ENCODE results near the gene PLXNB1. TPM values are rescaled to one million over a fixed set of nuclear protein-coding genes. Genes with fewer than 3 reads are reported as not detected.

The PLXNB1 gene
- total RNA-seq: 10 to 100 TPM; 27.7 to 67.3 (median 32.4) TPM
- polyA plus RNA-seq: 100 to 1,000 TPM in 1 of 2 donors, 10 to 100 TPM in 1; 30.1 to 135 TPM
- long read RNA-seq, donor 1, full-length matches to known transcripts: 1 of 80 reads
- long read RNA-seq, donor 1, partial matches to known transcripts: 64 of 80 reads
- long read RNA-seq, donor 1, other reads (novel, unspliced or antisense): 15 of 80 reads
- long read RNA-seq, donor 2, partial matches to known transcripts: 64 of 89 reads
- long read RNA-seq, donor 2, other reads (novel, unspliced or antisense): 25 of 89 reads
- long read RNA-seq, donor 3, partial matches to known transcripts: 51 of 65 reads
- long read RNA-seq, donor 3, other reads (novel, unspliced or antisense): 14 of 65 reads

- Histone ChIP-seq H3K27me3 (peaks cover 0 to 10% (median 0%) of the 10 kb centered on the region in 7 donors), H3K4me3 (peak within 1 kb of the TSS; percentile 36 to 96 (median 82)), H3K9me3 (no peaks in the 10 kb centered on the region), H3K36me3 (peaks cover 0 to 32% (median 10%) of the 10 kb centered on the region in 9 donors), H3K4me1 (peaks cover 27 to 49% (median 43%) of the 10 kb centered on the region in 9 donors), H3K27ac (peak within 1 kb of the TSS; percentile 82 to 93 (median 90))
- ATAC-seq (peak in 2 of 8 donors; percentile 24 to 25), DNase-seq (peak in 1 of 2 donors; percentile 40)
- intact Hi-C loops (cut with DNase I): loop anchor here in 3 of 10 donors (2.0 to 10.0 kb wide), 3 partner anchors 27 to 235 kb away; no protein-coding TSS in a partner anchor
- TF ChIP-seq, protein P1, sequence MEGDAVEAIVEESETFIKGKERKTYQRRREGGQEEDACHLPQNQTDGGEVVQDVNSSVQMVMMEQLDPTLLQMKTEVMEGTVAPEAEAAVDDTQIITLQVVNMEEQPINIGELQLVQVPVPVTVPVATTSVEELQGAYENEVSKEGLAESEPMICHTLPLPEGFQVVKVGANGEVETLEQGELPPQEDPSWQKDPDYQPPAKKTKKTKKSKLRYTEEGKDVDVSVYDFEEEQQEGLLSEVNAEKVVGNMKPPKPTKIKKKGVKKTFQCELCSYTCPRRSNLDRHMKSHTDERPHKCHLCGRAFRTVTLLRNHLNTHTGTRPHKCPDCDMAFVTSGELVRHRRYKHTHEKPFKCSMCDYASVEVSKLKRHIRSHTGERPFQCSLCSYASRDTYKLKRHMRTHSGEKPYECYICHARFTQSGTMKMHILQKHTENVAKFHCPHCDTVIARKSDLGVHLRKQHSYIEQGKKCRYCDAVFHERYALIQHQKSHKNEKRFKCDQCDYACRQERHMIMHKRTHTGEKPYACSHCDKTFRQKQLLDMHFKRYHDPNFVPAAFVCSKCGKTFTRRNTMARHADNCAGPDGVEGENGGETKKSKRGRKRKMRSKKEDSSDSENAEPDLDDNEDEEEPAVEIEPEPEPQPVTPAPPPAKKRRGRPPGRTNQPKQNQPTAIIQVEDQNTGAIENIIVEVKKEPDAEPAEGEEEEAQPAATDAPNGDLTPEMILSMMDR (IDR thresholded peaks at IDR 0.05): no peak
- 17 to 27% methylated on average over 15 of the region's 15 CpGs for WGBS, 2 donors
These were observed at the start of gene PLXNB1 for GRCh38 chr3:48429960-48430707. Gene PLXNB1 (minus strand): TSS chr3:48430086. CDS start chr3:48424611, 5,475 bp downstream.

DNA sequence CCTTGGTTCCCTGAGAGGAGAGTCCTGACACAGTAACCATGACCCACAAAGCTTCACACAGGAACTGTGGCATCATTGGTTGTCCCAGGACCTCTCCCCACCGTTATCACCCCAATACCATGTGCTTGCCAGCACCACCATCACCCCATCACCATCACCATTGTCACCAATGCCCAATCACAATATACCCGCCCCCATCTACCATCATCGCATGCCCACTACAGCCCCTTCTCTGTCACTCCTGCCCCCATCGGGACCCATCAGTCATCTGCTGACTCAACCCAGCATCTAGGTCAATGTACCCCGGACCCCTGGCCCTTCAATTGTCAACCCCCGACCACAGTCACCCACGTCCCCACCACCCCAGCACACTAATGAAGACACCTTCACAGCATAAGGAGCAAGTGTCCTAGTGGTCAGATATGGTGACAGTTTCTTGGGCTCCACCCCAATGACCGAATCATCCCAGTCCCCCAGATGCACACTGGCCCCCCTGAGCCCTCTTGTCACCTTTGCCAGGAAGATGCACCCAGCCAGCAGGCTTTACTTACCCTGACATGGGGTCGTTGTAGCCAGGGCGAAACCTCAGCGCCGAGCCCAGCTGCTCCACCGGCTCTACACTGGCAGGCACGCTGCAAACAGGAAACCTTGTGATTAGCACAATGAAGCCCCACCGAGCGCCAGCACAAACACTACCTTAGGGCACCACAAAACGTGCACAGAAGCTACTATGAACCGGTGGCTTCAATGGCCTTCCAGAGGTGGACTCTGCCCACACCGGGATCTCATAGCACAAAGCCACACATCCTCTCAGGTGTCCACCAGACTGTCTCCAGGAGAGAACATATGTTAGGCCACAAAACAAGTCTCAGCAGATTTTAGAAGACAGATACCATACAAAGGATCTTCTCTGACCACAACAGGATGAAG, 49.0 kb upstream of the PLXNB1 start:
- Histone ChIP-seq H3K36me3 (peaks cover 0 to 46% (median 0%) of the 10 kb centered on the region in 9 donors), H3K27me3 (no peaks in the 10 kb centered on the region), H3K9me3 (no peaks in the 10 kb centered on the region), H3K4me3 (peak overlapping the region in 1 of 10 donors; percentile 14), H3K4me1 (peaks cover 0 to 26% (median 13%) of the 10 kb centered on the region in 9 donors), H3K27ac (peak overlapping the region in 8 of 10 donors; percentile 50 to 85 (median 76))
- DNase-seq: no peak
- TF ChIP-seq, protein P1 (IDR thresholded peaks at IDR 0.05): no peak
- 77 to 86% methylated on average over 19 of the region's 19 CpGs for WGBS, 2 donors
- intact Hi-C loops (cut with DNase I): no loop called here
- ATAC-seq: peak in 3 of 8 donors; percentile 11 to 30 (median 22)

DNA sequence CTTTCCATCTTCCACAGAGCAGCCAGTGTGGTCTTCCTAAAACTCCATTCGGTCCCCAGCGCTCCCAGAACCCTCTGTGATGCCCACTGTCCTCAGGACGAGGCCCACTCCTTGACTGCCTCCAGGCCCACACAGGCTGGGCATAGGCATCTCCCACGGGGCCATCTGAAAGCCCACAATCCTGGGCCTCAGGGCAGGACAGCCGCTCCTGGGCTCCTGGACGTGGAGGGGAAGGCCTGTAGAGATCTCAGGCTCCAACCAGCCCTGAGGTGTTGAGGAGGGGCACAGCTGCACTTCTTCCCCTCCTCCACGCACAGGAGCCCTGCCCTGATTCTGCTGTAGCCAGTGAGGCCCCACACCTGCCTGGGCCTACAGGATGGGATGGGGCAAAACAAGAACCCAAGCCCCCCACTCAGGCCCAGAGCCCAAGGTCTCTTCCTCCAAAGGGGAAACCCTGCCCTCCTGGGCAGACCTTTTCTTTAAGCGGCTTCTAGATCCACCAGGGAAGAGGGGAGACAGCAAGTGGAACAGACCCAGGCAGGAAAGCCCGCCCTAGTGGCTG, 48.2 kb upstream of the PLXNB1 start:
- Histone ChIP-seq H3K4me1 (peaks cover 2 to 35% (median 22%) of the 10 kb centered on the region in 9 donors), H3K27ac (peak overlapping the region; percentile 22 to 85 (median 73)), H3K9me3 (no peaks in the 10 kb centered on the region), H3K36me3 (peaks cover 0 to 46% (median 0%) of the 10 kb centered on the region in 9 donors), H3K4me3 (peak overlapping the region in 1 of 10 donors; percentile 14), H3K27me3 (no peaks in the 10 kb centered on the region)
- TF ChIP-seq, protein P1 (IDR thresholded peaks at IDR 0.05): no peak
- intact Hi-C loops (cut with DNase I): no loop called here
- peak in 4 of 8 donors; percentile 2 to 5 (median 4) for ATAC-seq
- WGBS, 2 donors: 71 to 74% methylated on average over 9 of the region's 9 CpGs
- DNase-seq: no peak

All from heart right ventricle (tissue), 16 donors.